ENCODE measurements around the gene TRAPPC6A. TPM values are rescaled to one million over a fixed set of nuclear protein-coding genes. Genes with fewer than 3 reads are reported as not detected.

Gene TRAPPC6A
- total RNA-seq, 1 experiment from 2014 or later = 59.9 TPM

GRCh38 chr19:45161738-45162607 is 16.1 kb downstream of the TRAPPC6A start:
- Histone ChIP-seq H2BK120ac (ENCODE audit: low read depth, low read length, poor library complexity, severe bottlenecking) (no peak overlapping the region), H4K91ac (ENCODE audit: insufficient read length, low read depth, low read length) (no peak overlapping the region), H2BK12ac (ENCODE audit: insufficient read length, low read depth, low read length) (no peak overlapping the region), H3K4ac (ENCODE audit: low read depth, low read length) (no peak overlapping the region), H4K20me1 (ENCODE audit: control insufficient read depth, insufficient read depth, insufficient read length) (no peaks in the 10 kb centered on the region), H2BK5ac (ENCODE audit: insufficient read length, low read length) (no peak overlapping the region), H3K9ac (ENCODE audit: extremely low read depth, insufficient read length, low read length) (no peak overlapping the region), H3K27me3 (ENCODE audit: insufficient read depth, low read length) (no peaks in the 10 kb centered on the region), H2AK5ac (ENCODE audit: insufficient read length, low read length) (no peak overlapping the region), H4K8ac (replicated peaks; ENCODE audit: insufficient read length, low read depth, low read length) (no peak overlapping the region), H3K23ac (ENCODE audit: insufficient read length, low read depth, low read length) (no peak overlapping the region), H2BK20ac (ENCODE audit: low read depth, low read length, poor library complexity, severe bottlenecking) (no peak overlapping the region), H2BK15ac (ENCODE audit: low read depth, low read length) (no peak overlapping the region), H3K79me2 (ENCODE audit: insufficient read depth, low read length) (no peaks in the 10 kb centered on the region), H4K5ac (ENCODE audit: insufficient read length, low read depth, low read length) (no peak overlapping the region), H3K4me2 (ENCODE audit: insufficient read depth, insufficient read length, low read length) (no peak overlapping the region), H2AFZ (ENCODE audit: low read length) (no peak overlapping the region), H3K23me2 (ENCODE audit: insufficient read length, low read depth, low read length, poor library complexity, severe bottlenecking) (no peaks in the 10 kb centered on the region), H3K79me1 (ENCODE audit: insufficient read depth, low read depth, low read length, poor library complexity, severe bottlenecking) (no peaks in the 10 kb centered on the region), H3K4me1 (ENCODE audit: insufficient read depth, low read length) (no peaks in the 10 kb centered on the region), H3T11ph (ENCODE audit: low read length) (no peak overlapping the region), H3K18ac (ENCODE audit: insufficient read length, low read depth, low read length) (no peak overlapping the region), H3K14ac (ENCODE audit: insufficient read depth, low read length) (no peak overlapping the region), H3K27ac (ENCODE audit: insufficient read length, low read depth, low read length) (no peak overlapping the region), H3K56ac (ENCODE audit: insufficient read length, low read depth, low read length) (no peak overlapping the region), H3K9me3 (ENCODE audit: control insufficient read depth, low read depth, low read length) (no peaks in the 10 kb centered on the region)
- no peak overlapping the region for H3K27ac Mint-ChIP-seq
- whole genome bisulfite sequencing (ENCODE audit: extremely low coverage, insufficient read length, low lambda C conversion rate) = no CpG with 5 or more reads among the region's 32 CpGs
- no peak overlapping the region for H3K4me3 Mint-ChIP-seq
- DNase-seq = peak; percentile 80
- no peaks in the 10 kb centered on the region; a peak in 1 of 7 replicates for H3K36me3 Mint-ChIP-seq (ENCODE audit: insufficient read depth in 1 of 3, low read depth in 3 of 3)
- peak; percentile 75 for TF ChIP-seq CTCF (conservative IDR thresholded peaks at IDR 0.05)
- no peaks in the 10 kb centered on the region for H3K9me3 Mint-ChIP-seq
- peaks cover 45% of the 10 kb centered on the region for H3K27me3 Mint-ChIP-seq (ENCODE audit: low read depth)
- H3K4me1 Mint-ChIP-seq = peaks cover 3 to 33% of the 10 kb centered on the region in 2 experiments

Data from H9 (cell line).